Left forelimb (tissue), 1 donor: ENCODE measurements around the gene LRMDA.

Source experiments
- DNase-seq: peaks from one replicate; pipeline ENCODE4 v3.0.0-alpha.2; 2018; ENCODE audit warnings: low spot score

LRMDA gene

DNA sequence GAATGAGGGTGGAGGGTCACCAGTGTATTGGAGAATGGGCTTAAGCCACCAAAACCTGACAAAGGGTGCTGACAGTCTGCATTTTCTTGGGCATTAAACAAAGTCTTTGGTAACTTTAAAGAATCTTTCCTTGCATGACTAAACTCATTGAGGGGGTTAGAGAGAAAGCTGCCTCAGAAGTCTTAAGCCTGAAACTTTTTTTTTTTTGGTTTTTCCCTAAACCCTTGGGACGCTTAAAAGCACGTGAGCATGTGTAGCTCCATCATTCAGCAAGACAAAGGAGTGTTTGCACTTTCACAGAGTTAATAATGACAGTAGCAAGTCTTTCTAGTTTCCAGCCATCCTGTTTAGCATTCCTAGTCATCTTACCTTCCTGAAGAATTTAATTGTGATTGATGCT is 110.7 kb downstream of the LRMDA start:
- no peak for DNase-seq

DNA sequence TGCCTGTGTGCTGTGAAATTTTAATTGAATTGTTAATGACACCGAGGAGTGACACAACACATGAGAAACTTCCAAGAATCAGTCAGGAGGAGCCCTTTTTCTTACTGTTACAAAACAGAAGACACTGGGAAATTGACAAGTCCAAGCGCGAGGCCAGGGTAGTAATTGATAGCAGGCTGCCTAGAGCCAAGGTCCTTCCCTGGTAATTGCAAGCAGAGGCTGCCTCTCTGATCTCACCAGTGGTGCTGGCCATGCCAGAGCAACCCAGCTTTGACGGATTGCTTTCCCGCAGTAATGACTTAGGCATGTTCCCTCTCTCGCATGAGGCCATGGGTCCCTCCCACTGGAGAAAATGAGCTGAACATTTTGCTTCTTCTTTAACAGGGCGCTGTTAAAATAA is 111.5 kb downstream of the LRMDA start:
- no peak for DNase-seq

DNA sequence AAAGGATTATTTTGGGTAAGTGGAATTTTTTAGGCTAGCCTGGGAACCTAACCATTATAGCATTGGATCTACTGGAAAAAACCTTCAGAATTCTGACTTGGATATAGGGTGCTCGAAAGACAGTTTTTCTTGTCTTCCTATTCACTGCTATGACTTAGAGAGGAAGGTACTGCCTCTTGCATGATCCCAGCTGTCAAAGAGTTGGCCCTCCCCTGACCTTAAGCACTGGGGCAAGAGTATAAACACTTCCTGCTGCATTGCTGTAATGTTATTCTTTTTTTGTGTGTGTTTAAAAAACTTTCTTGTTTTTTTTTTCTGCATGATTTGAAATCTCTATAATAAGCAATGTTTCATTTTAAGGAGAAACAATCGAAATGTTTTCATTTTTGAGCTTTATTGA is 113.0 kb downstream of the LRMDA start:
- DNase-seq, result no peak

DNA sequence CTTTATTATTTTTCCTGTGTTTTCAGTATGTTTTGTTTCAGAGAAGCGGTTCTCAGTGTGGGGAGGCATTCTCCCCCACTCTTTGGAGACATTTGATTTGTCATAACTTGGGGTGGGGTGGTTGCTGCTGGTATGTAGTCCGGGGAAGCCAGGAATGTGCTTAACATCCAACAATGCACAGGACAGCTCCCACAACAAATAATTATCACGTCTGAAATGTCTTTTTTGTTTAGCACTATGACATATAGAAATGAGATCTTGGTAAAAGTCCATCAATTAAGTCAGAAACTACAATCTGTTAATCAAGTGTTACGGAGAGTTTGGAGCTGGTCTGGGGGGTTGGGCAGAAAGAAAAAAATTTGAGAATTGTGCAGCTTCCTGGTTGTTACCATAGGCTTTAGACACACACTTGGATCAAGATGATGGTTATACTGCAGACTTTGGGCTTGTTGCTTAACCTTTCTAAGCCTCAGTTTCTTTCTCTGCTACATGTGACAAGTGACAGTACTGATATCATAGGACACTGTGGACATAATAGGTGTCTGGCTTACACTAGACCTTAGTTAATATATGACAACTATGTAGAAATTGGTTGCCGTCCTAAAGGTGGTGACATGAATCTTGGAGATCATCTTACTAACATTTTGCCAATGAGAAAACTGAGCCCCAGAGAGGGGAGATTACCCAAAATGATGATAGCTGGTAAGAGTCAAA is 113.7 kb downstream of the LRMDA start:
- DNase-seq, result no peak

- no peak for DNase-seq
Observed at GRCh38 chr10:75546004-75546403, 114.6 kb downstream of the LRMDA start.

DNA sequence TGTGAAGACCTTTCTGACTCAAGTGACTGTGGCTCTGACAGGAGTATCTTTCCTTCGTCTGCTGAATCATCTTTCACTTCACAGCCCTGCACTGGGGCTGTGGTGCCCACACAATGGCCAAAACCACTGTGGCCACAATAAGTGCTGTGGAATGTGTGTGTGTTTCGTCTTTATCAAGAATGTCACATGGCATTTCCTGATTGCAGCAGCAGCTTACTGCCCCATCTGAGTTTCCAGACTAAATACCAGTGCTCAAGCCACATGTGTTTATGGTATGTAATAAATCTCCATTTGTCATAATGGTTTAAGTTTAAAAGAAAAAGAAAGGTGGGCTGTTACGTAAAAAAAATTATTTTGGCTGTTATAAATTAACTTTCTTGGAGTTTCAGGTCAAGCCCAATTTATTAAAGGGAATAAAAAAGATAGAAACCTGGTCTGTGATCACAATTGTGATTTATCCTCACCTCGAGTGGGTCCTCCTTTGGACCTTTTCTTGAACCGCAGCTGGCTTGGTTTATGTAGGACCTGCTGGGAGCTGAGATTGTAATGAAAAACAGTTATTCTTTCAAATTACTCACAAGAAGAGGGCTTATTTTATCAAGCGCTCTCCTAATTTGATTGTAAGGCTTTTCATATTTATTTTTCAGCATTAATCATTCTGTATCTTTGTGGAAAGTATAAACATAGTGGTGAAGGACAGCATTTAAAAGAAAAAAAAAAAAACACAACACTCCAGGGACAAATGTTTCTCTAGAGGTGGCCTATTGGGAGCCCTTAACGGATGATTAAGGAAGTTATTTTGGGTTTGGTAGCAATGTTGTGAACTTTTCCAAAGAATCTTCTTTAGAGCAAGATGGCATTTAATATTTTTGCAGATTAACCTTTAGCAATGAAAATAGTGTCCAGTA is 116.2 kb downstream of the LRMDA start:
- no peak for DNase-seq

DNA sequence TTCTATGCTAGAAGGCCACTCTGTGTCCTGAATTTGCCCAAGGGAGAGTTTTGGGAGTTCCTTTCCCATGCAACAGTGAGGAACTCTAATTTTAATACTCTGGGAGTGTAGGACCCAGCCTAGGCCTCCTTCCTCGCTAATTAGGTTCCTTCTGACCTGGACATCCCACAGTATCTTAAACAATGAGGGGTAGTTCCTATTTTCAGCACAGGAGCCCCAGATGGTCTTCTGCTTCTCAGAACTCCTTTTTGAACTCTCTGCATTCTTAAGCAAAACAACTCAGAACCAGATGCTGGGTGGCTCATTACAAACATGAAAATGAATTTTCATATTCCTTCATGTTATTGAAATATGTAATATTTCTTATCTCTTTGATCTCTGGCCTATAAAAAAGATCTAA is 116.9 kb downstream of the LRMDA start:
- DNase-seq, result no peak

DNA sequence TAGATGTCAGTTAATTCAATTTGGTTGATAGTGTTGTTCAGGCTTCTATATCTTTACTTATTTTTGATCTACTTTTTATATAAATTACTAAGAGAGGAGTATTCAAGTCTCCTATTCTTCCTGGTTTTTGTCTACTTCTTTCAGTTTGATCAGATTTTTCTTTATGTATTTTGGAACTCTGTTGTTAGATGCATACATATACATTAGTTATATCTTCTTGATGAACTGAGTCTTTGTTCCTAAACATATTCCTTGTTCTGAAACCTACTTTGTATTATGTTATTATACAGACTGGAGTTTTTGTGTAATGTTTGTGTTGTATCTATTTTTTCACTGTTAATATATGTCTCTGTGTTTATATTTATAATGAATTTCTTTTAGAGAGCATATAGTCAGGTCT is 118.8 kb downstream of the LRMDA start:
- DNase-seq, result no peak

DNA sequence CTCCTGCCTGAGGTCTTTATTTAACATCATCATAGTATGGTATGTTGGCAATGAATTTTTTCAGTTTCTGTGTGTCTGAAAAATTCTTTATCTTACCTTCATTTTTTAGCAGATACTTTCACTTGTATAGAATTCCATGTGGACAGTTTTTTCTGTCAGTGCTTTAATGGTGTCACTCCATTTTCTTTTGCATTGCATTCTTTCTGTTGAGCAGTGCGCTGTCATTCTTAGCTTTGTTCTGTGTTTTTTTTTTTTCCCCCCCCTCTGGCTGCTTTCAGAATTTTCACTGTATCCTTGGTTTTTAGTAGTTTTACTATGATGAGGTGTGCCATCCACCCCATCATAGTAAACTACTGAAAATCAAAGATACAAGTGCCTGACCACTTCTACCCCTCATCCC is 120.7 kb downstream of the LRMDA start:
- no peak for DNase-seq

- DNase-seq, result no peak
Observed at GRCh38 chr10:75553550-75553949, 122.1 kb downstream of the LRMDA start.

- DNase-seq, result no peak
Observed at GRCh38 chr10:75555323-75555722, 123.9 kb downstream of the LRMDA start.

- no peak for DNase-seq
Observed at GRCh38 chr10:75556320-75556719, 124.9 kb downstream of the LRMDA start.

- DNase-seq, result no peak
Observed at GRCh38 chr10:75565286-75566251, 134.1 kb downstream of the LRMDA start.

DNA sequence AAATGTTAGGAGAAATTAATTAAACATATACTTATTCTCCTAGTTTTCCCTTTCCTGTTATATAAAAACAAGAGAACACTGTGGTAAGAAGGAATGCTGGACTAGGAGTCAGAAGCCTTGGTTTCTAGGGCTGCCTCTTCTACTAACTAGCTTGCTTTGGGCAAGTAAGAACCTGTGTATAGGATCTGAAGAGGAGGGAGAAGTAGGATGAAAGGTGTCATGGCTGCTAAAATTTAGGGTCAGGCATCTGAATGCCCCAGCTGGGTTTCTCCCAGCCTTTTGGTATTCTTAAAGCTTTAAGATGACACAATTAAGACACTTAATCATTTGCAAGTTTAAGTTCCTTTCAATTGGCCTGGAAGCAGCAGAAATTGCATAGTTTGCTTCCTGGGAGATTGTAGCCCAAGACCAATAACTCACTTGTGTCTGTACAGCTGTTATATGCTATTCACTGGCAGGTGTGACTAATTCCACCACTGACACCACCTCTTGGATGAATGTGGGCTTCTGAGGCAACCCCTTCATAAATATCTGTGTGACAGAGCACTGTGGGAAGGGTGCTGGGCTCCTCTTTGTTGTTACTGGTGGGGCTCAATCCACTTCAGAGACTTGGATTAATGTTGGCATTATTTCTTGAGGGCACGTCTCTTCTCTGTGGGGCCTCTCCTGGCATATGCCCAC is 137.2 kb downstream of the LRMDA start:
- DNase-seq, result no peak

- no peak for DNase-seq
Observed at GRCh38 chr10:75569506-75569905, 138.1 kb downstream of the LRMDA start.

DNA sequence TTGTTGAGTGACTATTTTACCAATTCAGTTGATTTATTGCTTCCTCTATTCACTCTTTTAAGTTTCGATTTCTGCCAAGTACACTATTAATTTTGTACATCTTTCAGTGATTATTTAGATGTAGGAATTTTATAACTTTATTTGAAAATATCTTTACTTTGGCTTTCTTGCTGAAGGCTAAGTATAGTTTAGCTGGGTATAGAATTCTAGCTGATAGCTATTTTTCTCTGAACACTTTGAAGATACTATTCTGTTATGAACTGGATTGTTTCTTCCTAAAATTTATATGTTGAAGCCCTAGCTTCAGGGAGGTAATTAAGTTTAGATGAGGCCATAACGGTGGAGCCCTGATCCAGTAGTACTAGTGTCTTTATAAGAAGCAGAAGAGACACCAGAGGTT is 141.1 kb downstream of the LRMDA start:
- DNase-seq, result no peak

GRCh38 chr10:75575940-75576339 is 144.5 kb downstream of the LRMDA start:
- DNase-seq, result no peak

GRCh38 chr10:75582102-75582501 is 150.7 kb downstream of the LRMDA start:
- no peak for DNase-seq

DNA sequence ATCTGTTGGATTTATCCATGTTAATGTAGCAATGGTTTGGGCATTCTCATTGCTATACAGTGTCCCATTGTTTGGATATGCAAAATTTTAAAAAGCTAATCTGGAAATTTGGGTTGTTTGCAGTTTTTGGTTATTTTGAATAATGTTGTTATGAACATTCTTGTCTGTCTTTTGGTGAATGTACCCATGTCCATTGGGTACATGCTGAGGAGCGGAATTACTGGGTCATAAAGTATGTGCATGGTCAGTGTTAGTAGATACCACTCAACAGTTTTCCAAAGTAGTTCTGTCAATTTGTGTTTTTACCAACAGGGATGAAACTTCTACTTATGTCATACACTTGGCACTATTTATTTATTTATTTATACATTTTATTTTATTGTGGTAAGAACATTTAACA is 153.9 kb downstream of the LRMDA start:
- DNase-seq, result no peak

GRCh38 chr10:75586814-75587213 is 155.4 kb downstream of the LRMDA start:
- DNase-seq, result no peak

DNA sequence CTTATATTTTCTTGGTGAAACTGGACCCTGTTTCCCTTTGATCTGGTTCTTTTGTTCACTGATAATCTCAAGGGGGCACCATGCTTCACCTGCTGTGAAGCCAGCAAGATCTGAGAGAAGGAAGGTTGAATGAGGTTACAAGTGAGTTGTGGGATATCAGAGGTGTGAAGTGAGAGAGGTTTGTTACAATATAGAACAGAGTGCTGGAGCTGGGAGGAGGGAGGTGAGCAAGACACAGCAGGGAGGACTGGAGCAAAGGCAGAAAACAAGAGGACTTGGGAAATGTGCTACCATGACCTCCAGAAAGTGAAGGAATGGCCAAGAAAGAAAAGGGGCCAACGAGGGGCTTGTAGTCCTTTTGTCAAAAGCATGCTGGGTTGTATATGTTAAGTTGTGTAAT is 156.6 kb downstream of the LRMDA start:
- no peak for DNase-seq
